HG03469 (cell line): Measurements from ENCODE around the gene ZC3HAV1.
"Not testable (repeated sequence)": the region's sequence is repeated elsewhere in the genome, so short reads cannot be mapped to it uniquely, and the experiment has no call there.

Experiments used
- ATAC-seq: cut with Tn5 transposase; IDR thresholded peaks from one replicate; pipeline ENCODE4 v1.9.1; 2021; ENCODE audit warnings: mild to moderate bottlenecking, moderate library complexity, moderate number of reproducible peaks; ENCODE audit not compliant: unreplicated experiment

The ZC3HAV1 gene

GRCh38 chr7:139055674-139056073 is 53.8 kb downstream of the ZC3HAV1 start:
- ATAC-seq, result no peak

- ATAC-seq, result not testable (repeated sequence)
Observed at GRCh38 chr7:139054656-139055055, 54.9 kb downstream of the ZC3HAV1 start.

GRCh38 chr7:139054101-139054500 is 55.4 kb downstream of the ZC3HAV1 start:
- no peak for ATAC-seq

- ATAC-seq, result no peak
Observed at GRCh38 chr7:139051655-139052054, 57.9 kb downstream of the ZC3HAV1 start.

- no peak for ATAC-seq
Observed at GRCh38 chr7:139049936-139050335, 59.6 kb downstream of the ZC3HAV1 start.

GRCh38 chr7:139049111-139049510 is 60.4 kb downstream of the ZC3HAV1 start:
- ATAC-seq, result no peak

- ATAC-seq, result no peak
Observed at GRCh38 chr7:139047970-139048369, 61.5 kb downstream of the ZC3HAV1 start.

GRCh38 chr7:139046143-139046542 is 63.4 kb downstream of the ZC3HAV1 start:
- ATAC-seq, result no peak

GRCh38 chr7:139044813-139045794 is 64.4 kb downstream of the ZC3HAV1 start:
- ATAC-seq, result no peak

- ATAC-seq, result no peak
Observed at GRCh38 chr7:139043823-139044812, 65.4 kb downstream of the ZC3HAV1 start.

GRCh38 chr7:139041378-139042085 is 68.0 kb downstream of the ZC3HAV1 start:
- ATAC-seq, result no peak

- ATAC-seq, result no peak
Observed at GRCh38 chr7:139038691-139039090, 70.8 kb downstream of the ZC3HAV1 start.

GRCh38 chr7:139036901-139037300 is 72.6 kb downstream of the ZC3HAV1 start:
- ATAC-seq, result no peak

GRCh38 chr7:139035586-139036353 is 73.8 kb downstream of the ZC3HAV1 start, which contains the start of gene ZC3HAV1L:
TSS of gene ZC3HAV1L (minus strand) at chr7:139036042. CDS start at chr7:139036017, 25 bp downstream.
- ATAC-seq, result peak; percentile 82

GRCh38 chr7:139034855-139035585 is 74.5 kb downstream of the ZC3HAV1 start:
- peak; percentile 7 for ATAC-seq

GRCh38 chr7:139034336-139034735 is 75.2 kb downstream of the ZC3HAV1 start:
- no peak for ATAC-seq

- no peak for ATAC-seq
Observed at GRCh38 chr7:139033346-139034114, 76.0 kb downstream of the ZC3HAV1 start.

- no peak for ATAC-seq
Observed at GRCh38 chr7:139032473-139032872, 77.0 kb downstream of the ZC3HAV1 start.
